Neural progenitor cell (in vitro differentiated cells): ENCODE measurements around the gene JMJD7. TPM values are rescaled to one million over a fixed set of nuclear protein-coding genes. Genes with fewer than 3 reads are reported as not detected.

Experiments
- DNase-seq: peaks from one replicate; pipeline ENCODE4 v3.0.0-alpha.2; 2016; ENCODE audit warnings: low spot score
- H2AFZ ChIP-seq: fragments of 200-600 bp; sonication (generic); replicated peaks from 2 replicates; pipeline ENCODE4 v1.6.1; 2016; ENCODE audit warnings: antibody characterized with exemption
- H3F3A ChIP-seq: fragments of 200-600 bp; sonication (generic); 2 replicates; pipeline ENCODE4 v1.6.1; 2016; ENCODE audit warnings: antibody characterized with exemption, low read depth
- H3K27ac ChIP-seq: fragments of 200-600 bp; sonication (generic); 2 replicates; pipeline ENCODE4 v1.5.1; 2016; ENCODE audit warnings: mild to moderate bottlenecking
- H3K27me3 ChIP-seq: fragments of 200-600 bp; sonication (generic); 2 replicates; pipeline ENCODE4 v1.6.1; 2016; ENCODE audit warnings: mild to moderate bottlenecking, moderate library complexity
- H3K36me3 ChIP-seq: fragments of 200-600 bp; sonication (generic); 2 replicates; pipeline ENCODE4 v1.5.1; 2016
- H3K4me1 ChIP-seq: fragments of 200-600 bp; sonication (generic); 2 replicates; pipeline ENCODE4 v1.6.1; 2016; ENCODE audit warnings: mixed run types
- H3K4me2 ChIP-seq: fragments of 200-600 bp; sonication (generic); 2 replicates; pipeline ENCODE4 v1.6.1; 2016
- H3K4me3 ChIP-seq: fragments of 200-600 bp; sonication (generic); 2 replicates; pipeline ENCODE4 v1.5.1; 2016
- H3K79me2 ChIP-seq: fragments of 200-600 bp; sonication (generic); 2 replicates; pipeline ENCODE4 v1.6.1; 2016; ENCODE audit warnings: low read depth
- H3K9ac ChIP-seq: fragments of 200-600 bp; sonication (generic); 2 replicates; pipeline ENCODE4 v1.6.1; 2016
- H3K9me3 ChIP-seq: fragments of 200-600 bp; sonication (generic); 2 replicates; pipeline ENCODE4 v1.5.1; 2016; ENCODE audit warnings: low read depth
- H4K20me1 ChIP-seq: fragments of 200-600 bp; sonication (generic); 2 replicates; pipeline ENCODE4 v1.6.1; 2016; ENCODE audit warnings: low read depth
- H3K27ac Mint-ChIP-seq: 3 replicates; pipeline ENCODE4 v1.8.0; 2021; ENCODE audit warnings: mixed read lengths
- H3K27me3 Mint-ChIP-seq: 2 replicates; pipeline ENCODE4 v1.8.0; 2022; ENCODE audit warnings: low read depth, mild to moderate bottlenecking, inconsistent platforms, moderate library complexity, mixed read lengths; ENCODE audit not compliant: insufficient read depth
- H3K36me3 Mint-ChIP-seq: 3 replicates; pipeline ENCODE4 v1.8.0; 2021; ENCODE audit warnings: mixed read lengths
- H3K4me1 Mint-ChIP-seq: 3 replicates; pipeline ENCODE4 v1.8.0; 2021; ENCODE audit warnings: mixed read lengths
- H3K4me3 Mint-ChIP-seq: 3 replicates; pipeline ENCODE4 v1.8.0; 2021; ENCODE audit warnings: mild to moderate bottlenecking, moderate library complexity, mixed read lengths
- H3K9me3 Mint-ChIP-seq: 3 replicates; pipeline ENCODE4 v1.8.0; 2020; ENCODE audit warnings: mixed read lengths
- EZH2 ChIP-seq: fragments of 200-600 bp; sonication (generic); IDR thresholded peaks from 2 replicates; pipeline ENCODE4 v1.6.1; 2017; ENCODE audit warnings: antibody characterized with exemption, mild to moderate bottlenecking, moderate library complexity
- EZH2phosphoT487 ChIP-seq: fragments of 200-600 bp; sonication (generic); IDR thresholded peaks from 2 replicates; pipeline ENCODE4 v1.6.1; 2017; ENCODE audit warnings: antibody characterized with exemption
- total RNA-seq: library from RNA; depleted of rRNA; stranded (reverse); fragments of >200 nt; gene quantifications from 2 replicates; pipeline ENCODE4 v1.2.3, GENCODE V29; 2015; ENCODE audit warnings: low replicate concordance
- TF ChIP-seq, protein P1 (sequence below): fragments of 200-600 bp; sonication (generic); IDR thresholded peaks from 2 replicates; pipeline ENCODE4 v1.5.1; 2017; ENCODE audit warnings: antibody characterized with exemption, mild to moderate bottlenecking

JMJD7 gene
- total RNA-seq, 1 donor from 2014 or later: 13.4 TPM

- no peak for DNase-seq
- Histone ChIP-seq H3K9me3 (no peaks in the 10 kb centered on the region), H3K9ac (no peak overlapping the region), H3K36me3 (no peaks in the 10 kb centered on the region), H3K79me2 (no peaks in the 10 kb centered on the region), H3K27me3 (no peaks in the 10 kb centered on the region), H3F3A (no peaks in the 10 kb centered on the region), H4K20me1 (no peaks in the 10 kb centered on the region), H3K4me2 (no peak overlapping the region), H3K4me1 (peaks cover 7% of the 10 kb centered on the region), H3K27ac (no peak overlapping the region), H3K4me3 (no peak overlapping the region), H2AFZ (no peak overlapping the region)
- Mint-ChIP-seq H3K27me3 (peaks cover 4% of the 10 kb centered on the region), H3K36me3 (peaks cover 12% of the 10 kb centered on the region), H3K4me1 (peaks cover 9% of the 10 kb centered on the region), H3K9me3 (no peaks in the 10 kb centered on the region), H3K4me3 (no peak overlapping the region), H3K27ac (peak overlapping the region; percentile 87)
- TF ChIP-seq EZH2 (no peak), EZH2phosphoT487 (no peak)
- TF ChIP-seq, protein P1, sequence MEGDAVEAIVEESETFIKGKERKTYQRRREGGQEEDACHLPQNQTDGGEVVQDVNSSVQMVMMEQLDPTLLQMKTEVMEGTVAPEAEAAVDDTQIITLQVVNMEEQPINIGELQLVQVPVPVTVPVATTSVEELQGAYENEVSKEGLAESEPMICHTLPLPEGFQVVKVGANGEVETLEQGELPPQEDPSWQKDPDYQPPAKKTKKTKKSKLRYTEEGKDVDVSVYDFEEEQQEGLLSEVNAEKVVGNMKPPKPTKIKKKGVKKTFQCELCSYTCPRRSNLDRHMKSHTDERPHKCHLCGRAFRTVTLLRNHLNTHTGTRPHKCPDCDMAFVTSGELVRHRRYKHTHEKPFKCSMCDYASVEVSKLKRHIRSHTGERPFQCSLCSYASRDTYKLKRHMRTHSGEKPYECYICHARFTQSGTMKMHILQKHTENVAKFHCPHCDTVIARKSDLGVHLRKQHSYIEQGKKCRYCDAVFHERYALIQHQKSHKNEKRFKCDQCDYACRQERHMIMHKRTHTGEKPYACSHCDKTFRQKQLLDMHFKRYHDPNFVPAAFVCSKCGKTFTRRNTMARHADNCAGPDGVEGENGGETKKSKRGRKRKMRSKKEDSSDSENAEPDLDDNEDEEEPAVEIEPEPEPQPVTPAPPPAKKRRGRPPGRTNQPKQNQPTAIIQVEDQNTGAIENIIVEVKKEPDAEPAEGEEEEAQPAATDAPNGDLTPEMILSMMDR: no peak
Observed at GRCh38 chr15:41850482-41851166, 22.7 kb downstream of the JMJD7 start.

GRCh38 chr15:41851167-41851523 is 23.3 kb downstream of the JMJD7 start:
- H3K9ac ChIP-seq: no peak overlapping the region
- H3K79me2 ChIP-seq: no peaks in the 10 kb centered on the region
- Mint-ChIP-seq H3K27me3 (peaks cover 4% of the 10 kb centered on the region), H3K4me1 (peaks cover 14% of the 10 kb centered on the region), H3K36me3 (peaks cover 11% of the 10 kb centered on the region), H3K9me3 (no peaks in the 10 kb centered on the region), H3K27ac (no peak overlapping the region), H3K4me3 (no peak overlapping the region)
- H2AFZ ChIP-seq: no peak overlapping the region
- H3K4me2 ChIP-seq: no peak overlapping the region
- peaks cover 7% of the 10 kb centered on the region for H3K4me1 ChIP-seq
- no peaks in the 10 kb centered on the region for H3K9me3 ChIP-seq
- DNase-seq: no peak
- H3K4me3 ChIP-seq: no peak overlapping the region
- no peaks in the 10 kb centered on the region for H3K27me3 ChIP-seq
- H4K20me1 ChIP-seq: no peaks in the 10 kb centered on the region
- H3K36me3 ChIP-seq: no peaks in the 10 kb centered on the region
- TF ChIP-seq, protein P1: no peak
- TF ChIP-seq EZH2phosphoT487 (no peak), EZH2 (no peak)
- H3F3A ChIP-seq: no peaks in the 10 kb centered on the region
- H3K27ac ChIP-seq: no peak overlapping the region

- H3K4me3 Mint-ChIP-seq: no peak overlapping the region
- peaks cover 9% of the 10 kb centered on the region for H3K36me3 Mint-ChIP-seq
- H3K4me2 ChIP-seq: no peak overlapping the region
- no peaks in the 10 kb centered on the region for H3K36me3 ChIP-seq
- no peaks in the 10 kb centered on the region for H3K27me3 ChIP-seq
- no peaks in the 10 kb centered on the region for H3K9me3 Mint-ChIP-seq
- H3F3A ChIP-seq: no peaks in the 10 kb centered on the region
- H3K27ac ChIP-seq: no peak overlapping the region
- no peak overlapping the region for H3K4me3 ChIP-seq
- H3K9me3 ChIP-seq: no peaks in the 10 kb centered on the region
- peaks cover 7% of the 10 kb centered on the region for H3K4me1 ChIP-seq
- H3K27ac Mint-ChIP-seq: no peak overlapping the region
- H2AFZ ChIP-seq: no peak overlapping the region
- H3K79me2 ChIP-seq: no peaks in the 10 kb centered on the region
- peaks cover 14% of the 10 kb centered on the region for H3K4me1 Mint-ChIP-seq
- no peak for DNase-seq
- TF ChIP-seq EZH2phosphoT487 (no peak), EZH2 (no peak)
- TF ChIP-seq, protein P1: no peak
- no peaks in the 10 kb centered on the region for H4K20me1 ChIP-seq
- no peak overlapping the region for H3K9ac ChIP-seq
- peaks cover 4% of the 10 kb centered on the region for H3K27me3 Mint-ChIP-seq
Observed at GRCh38 chr15:41851755-41852370, 24.0 kb downstream of the JMJD7 start.
